PC-3 (cell line): Measurements from ENCODE around the gene UBR2. TPM values are rescaled to one million over a fixed set of nuclear protein-coding genes. Genes with fewer than 3 reads are reported as not detected.

Source experiments
- ATAC-seq: fragments of 200-7000 bp; cut with Tn5 transposase; 2 replicates; pipeline ENCODE4 v1.9.1; 2020; ENCODE audit warnings: mild to moderate bottlenecking, moderate library complexity
- BruUV-seq: library from RNA; stranded (reverse); fragments of 400-500 nt; replicated peaks from 2 replicates; lab custom pipeline; 2021; lab: Mats Ljungman, UMichigan
- CTCF ChIA-PET: fragments of 300-600 bp; sonication (Branson Sonifier 250); formaldehyde crosslinking; loops from one replicate; lab custom pipeline; 2022; ENCODE audit warnings: antibody characterized with exemption; lab: Charles Lee
- POLR2A ChIA-PET: fragments of 300-600 bp; sonication (Branson Sonifier 250); formaldehyde crosslinking; loops from one replicate; lab custom pipeline; 2022; ENCODE audit warnings: antibody characterized with exemption; ENCODE audit not compliant: unreplicated experiment; lab: Charles Lee
- DNase-seq: peaks from one replicate; pipeline ENCODE4 v3.0.0-alpha.2; 2015
- H2AFZ ChIP-seq: fragments of 300-600 bp; sonication (generic); 2 replicates; pipeline ENCODE4 v1.6.0; 2016; ENCODE audit warnings: antibody characterized with exemption, low read length
- H3F3A ChIP-seq: fragments of 300-600 bp; sonication (generic); one replicate; pipeline ENCODE4 v1.6.0; 2017; ENCODE audit warnings: antibody characterized with exemption, low read length, control low read depth, mild to moderate bottlenecking; ENCODE audit not compliant: unreplicated experiment
- H3K27ac ChIP-seq: fragments of 300-600 bp; sonication (generic); 2 replicates; pipeline ENCODE4 v1.5.1; 2016; ENCODE audit warnings: mild to moderate bottlenecking, low read length
- H3K27me3 ChIP-seq: fragments of 300-600 bp; sonication (generic); 2 replicates; pipeline ENCODE4 v1.6.1; 2016; ENCODE audit warnings: low read length, mixed read lengths
- H3K36me3 ChIP-seq: fragments of 300-600 bp; sonication (generic); 2 replicates; pipeline ENCODE4 v1.6.1; 2016; ENCODE audit warnings: low read depth, mixed run types, low read length, mixed read lengths
- H3K4me1 ChIP-seq: fragments of 300-600 bp; sonication (generic); 2 replicates; pipeline ENCODE4 v1.5.1; 2016; ENCODE audit warnings: low read length; ENCODE audit not compliant: insufficient read depth
- H3K4me2 ChIP-seq: fragments of 300-600 bp; sonication (generic); 2 replicates; pipeline ENCODE4 v1.6.0; 2016; ENCODE audit warnings: low read length
- H3K4me3 ChIP-seq: fragments of 300-600 bp; sonication (generic); 2 replicates; pipeline ENCODE4 v1.5.1; 2016; ENCODE audit warnings: mild to moderate bottlenecking, low read length, mixed read lengths
- H3K79me2 ChIP-seq: fragments of 300-600 bp; sonication (generic); 2 replicates; pipeline ENCODE4 v1.6.1; 2017; ENCODE audit warnings: low read length, mixed read lengths
- H3K9ac ChIP-seq: fragments of 300-600 bp; sonication (generic); 2 replicates; pipeline ENCODE4 v1.6.0; 2016; ENCODE audit warnings: mild to moderate bottlenecking, low read length
- H3K9me2 ChIP-seq: fragments of 300-600 bp; sonication (generic); replicated peaks from 2 replicates; pipeline ENCODE4 v1.6.1; 2016; ENCODE audit warnings: mixed run types, low read length, mixed read lengths
- H3K9me3 ChIP-seq: fragments of 300-600 bp; sonication (generic); 2 replicates; pipeline ENCODE4 v1.6.1; 2016; ENCODE audit warnings: low read length, mixed read lengths
- H4K20me1 ChIP-seq: fragments of 300-600 bp; sonication (generic); 2 replicates; pipeline ENCODE4 v1.6.1; 2016; ENCODE audit warnings: low read length, mixed read lengths
- CTCF ChIP-seq: fragments of 300-600 bp; sonication (generic); conservative IDR thresholded peaks from 2 replicates; pipeline ENCODE4 v1.5.1; 2017; ENCODE audit warnings: antibody characterized with exemption, low read depth, mild to moderate bottlenecking, low read length
- EZH2 ChIP-seq: fragments of 300-600 bp; sonication (generic); IDR thresholded peaks from one replicate; pipeline ENCODE4 v1.6.1; 2017; ENCODE audit warnings: antibody characterized with exemption, mild to moderate bottlenecking, low read length; ENCODE audit not compliant: unreplicated experiment
- EZH2phosphoT487 ChIP-seq: fragments of 300-600 bp; sonication (generic); IDR thresholded peaks from 2 replicates; pipeline ENCODE4 v1.6.1; 2018; ENCODE audit warnings: mild to moderate bottlenecking, antibody characterized with exemption, low read length, borderline replicate concordance
- intact Hi-C: fragments of 100-400 bp; cut with micrococcal nuclease; formaldehyde crosslinking; loops from 2 replicates; pipeline ENCODE4 v1.9.0; 2023
- total RNA-seq: library from RNA; depleted of rRNA; stranded (reverse); fragments of >200 nt; gene quantifications from 2 replicates; pipeline ENCODE4 v1.2.3, GENCODE V29; 2014

Gene UBR2
- total RNA-seq, 1 experiment from 2014 or later = 19.6 TPM

DNA sequence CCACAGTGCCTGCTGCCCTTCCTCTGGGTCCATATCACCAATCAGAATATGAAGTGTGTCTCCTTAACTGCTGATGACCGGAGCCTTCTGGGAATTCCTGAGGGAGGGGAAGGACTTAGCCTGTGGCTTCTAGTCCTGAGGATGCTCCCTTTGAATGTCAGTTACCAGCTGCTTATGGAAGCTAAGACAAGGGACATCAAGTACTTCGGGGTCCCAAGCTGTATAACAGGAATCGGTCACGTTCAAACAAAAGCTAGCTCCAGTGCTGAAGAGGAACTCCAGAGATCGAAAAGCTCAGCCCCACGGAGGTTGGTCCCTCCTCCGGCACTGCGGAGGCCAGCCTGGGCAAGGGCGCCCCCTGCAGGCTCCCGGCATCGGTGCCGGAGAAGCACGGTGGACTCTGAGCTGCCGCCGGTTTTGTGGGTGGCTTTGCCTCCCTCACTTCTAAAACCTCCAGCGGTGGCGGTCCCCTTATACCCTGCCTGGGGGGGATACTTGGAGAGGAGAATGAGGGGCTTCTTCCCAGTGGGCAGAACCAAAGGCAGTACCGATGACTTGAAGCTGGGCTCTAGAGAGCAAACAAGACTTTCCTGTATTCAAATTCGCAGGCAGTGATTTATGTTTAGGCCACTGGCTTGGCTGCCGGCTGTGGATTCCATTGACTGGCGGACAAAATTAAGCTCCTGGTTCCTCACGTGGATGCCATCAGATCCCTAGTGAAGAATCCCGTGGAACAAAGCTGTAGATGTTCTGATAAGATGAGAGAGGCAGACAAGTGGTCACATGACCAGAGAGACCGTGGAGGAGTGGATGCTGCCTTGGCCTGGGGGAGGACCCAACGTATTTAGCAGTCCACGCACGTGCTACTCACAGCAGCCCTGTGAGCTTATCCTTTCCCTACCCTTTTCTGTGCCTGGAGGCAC is 16.2 kb upstream of the UBR2 start:
- Histone ChIP-seq H3K4me1 (peaks cover 10% of the 10 kb centered on the region), H3K27me3 (no peaks in the 10 kb centered on the region), H3K4me3 (peak overlapping the region; percentile 67), H3K9me2 (no peaks in the 10 kb centered on the region), H3F3A (no peaks in the 10 kb centered on the region), H3K9me3 (no peaks in the 10 kb centered on the region), H2AFZ (peak overlapping the region; percentile 89), H3K27ac (no peak overlapping the region), H3K36me3 (no peaks in the 10 kb centered on the region), H3K9ac (peak overlapping the region; percentile 38), H4K20me1 (no peaks in the 10 kb centered on the region), H3K79me2 (no peaks in the 10 kb centered on the region), H3K4me2 (peak overlapping the region; percentile 85)
- DNase-seq (peak; percentile 84), ATAC-seq (peak; percentile 99)
- intact Hi-C loops = loop anchor here (2.0 to 5.0 kb wide), 2 partner anchors 37 to 95 kb away; partner anchors contain the start of gene TRERF1
- TF ChIP-seq EZH2phosphoT487 = no peak
- TF ChIP-seq CTCF = peak; percentile 98
- BruUV-seq = TSS peak; percentile 39
- ChIA-PET POLR2A (interaction anchor here (0.6 kb wide), 2 partner anchors 309 to 336 kb away, joined by 4 read pairs; no protein-coding TSS in a partner anchor), CTCF (interaction anchor here (0.5 to 1.8 kb wide), 28 partner anchors 9 to 790 kb away, joined by 3 to 14 read pairs (median 4); partner anchors contain the start of genes TRERF1 and UBR2)

DNA sequence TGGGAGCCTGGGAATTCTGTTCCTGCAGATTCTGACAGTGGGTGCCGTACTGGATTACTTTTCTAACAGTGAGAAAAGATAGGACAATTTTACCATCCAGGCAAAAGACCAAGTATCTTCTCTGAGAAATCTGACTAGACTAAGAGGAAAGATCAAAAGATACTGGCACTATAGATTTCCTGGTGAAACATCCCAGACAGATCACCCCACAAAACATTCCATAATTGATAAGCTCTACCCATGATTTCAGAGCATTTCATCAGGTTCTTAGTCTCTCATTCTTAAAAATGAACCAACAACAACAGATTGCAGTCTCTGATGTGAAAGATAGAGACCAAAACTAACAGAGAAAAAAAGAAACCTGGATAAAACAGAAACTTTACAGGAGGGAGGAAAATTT is 13.6 kb upstream of the UBR2 start:
- no peak for TF ChIP-seq EZH2
- ChIA-PET POLR2A (interaction anchor here (0.5 kb wide), 1 partner anchor 34 kb away, joined by 4 read pairs; no protein-coding TSS in a partner anchor), CTCF (no interaction called here)
- Histone ChIP-seq H3F3A (no peaks in the 10 kb centered on the region), H4K20me1 (no peaks in the 10 kb centered on the region), H3K27ac (no peak overlapping the region), H3K27me3 (no peaks in the 10 kb centered on the region), H3K4me2 (no peak overlapping the region), H3K4me1 (peaks cover 10% of the 10 kb centered on the region), H3K36me3 (no peaks in the 10 kb centered on the region), H2AFZ (0 out of 2 replicates have a peak overlapping the region, but pooled peaks have one; percentile 31), H3K9me3 (no peaks in the 10 kb centered on the region), H3K9me2 (no peaks in the 10 kb centered on the region), H3K4me3 (no peak overlapping the region), H3K9ac (no peak overlapping the region), H3K79me2 (no peaks in the 10 kb centered on the region)
- BruUV-seq = no TSS peak
- intact Hi-C loops = no loop called here
- ATAC-seq (no peak), DNase-seq (no peak)

DNA sequence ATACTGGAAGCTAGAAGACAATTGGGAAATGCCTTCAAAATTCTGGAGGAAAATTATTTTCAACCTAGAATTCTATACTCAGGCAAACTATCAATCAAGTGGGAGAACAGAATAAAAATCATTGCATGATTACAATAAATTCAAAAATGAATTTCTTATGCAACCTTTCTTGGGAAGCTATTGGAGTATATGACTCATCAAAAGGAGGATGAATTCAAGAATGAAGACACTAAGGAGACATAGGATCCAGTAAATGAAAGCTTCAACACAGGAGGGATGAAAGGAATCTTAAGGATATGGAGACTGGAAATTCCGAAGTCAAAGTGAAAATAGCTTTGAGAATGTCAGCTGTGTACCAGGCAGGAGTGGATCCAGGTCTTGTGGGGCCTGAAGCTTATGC is 12.6 kb upstream of the UBR2 start:
- no peak overlapping the region for H2AFZ ChIP-seq
- no peak overlapping the region for H3K9ac ChIP-seq
- ATAC-seq = no peak
- H4K20me1 ChIP-seq = no peaks in the 10 kb centered on the region
- TF ChIP-seq EZH2 = no peak
- no peak for TF ChIP-seq CTCF
- TF ChIP-seq EZH2phosphoT487 = no peak
- CTCF ChIA-PET = no interaction called here
- intact Hi-C loops = no loop called here
- H3K4me3 ChIP-seq = no peak overlapping the region
- no peak overlapping the region for H3K27ac ChIP-seq
- DNase-seq = no peak
- H3K4me1 ChIP-seq = peaks cover 10% of the 10 kb centered on the region
- no peaks in the 10 kb centered on the region for H3K9me3 ChIP-seq
- no peaks in the 10 kb centered on the region for H3K9me2 ChIP-seq
- H3F3A ChIP-seq = no peaks in the 10 kb centered on the region
- H3K79me2 ChIP-seq = no peaks in the 10 kb centered on the region
- H3K27me3 ChIP-seq = no peaks in the 10 kb centered on the region
- no peaks in the 10 kb centered on the region for H3K36me3 ChIP-seq
- BruUV-seq = no TSS peak
- POLR2A ChIA-PET = no interaction called here
- H3K4me2 ChIP-seq = no peak overlapping the region
